Measurements from ENCODE around the gene COMMD7. TPM values are rescaled to one million over a fixed set of nuclear protein-coding genes. Genes with fewer than 3 reads are reported as not detected.

Gene COMMD7
- total and polyA plus RNA-seq, 4 donors = 26.1 to 53.4 (median 43.0) TPM

- H3K27me3 ChIP-seq (ENCODE audit: control insufficient read depth in 3 of 3, insufficient read depth in 3 of 3, low read length in 2 of 3) = no peaks in the 10 kb centered on the region
- WGBS, 2 donors = 43 to 55% methylated on average over 6 of the region's 6 CpGs
- no peaks in the 10 kb centered on the region for H3K9me3 ChIP-seq (ENCODE audit: control insufficient read depth in 4 of 4, insufficient read depth in 3 of 4, low read length in 3 of 4)
- H3K36me3 ChIP-seq (ENCODE audit: control insufficient read depth in 4 of 4, insufficient read depth in 4 of 4, low read length in 4 of 4) = no peaks in the 10 kb centered on the region
- H3K4me3 ChIP-seq = no peak overlapping the region
- no peak for ATAC-seq (ENCODE audit: insufficient read depth, low FRiP score)
- H3K9ac ChIP-seq (ENCODE audit: insufficient read depth in 1 of 2, low read length in 2 of 2) = no peak overlapping the region
- H3K4me1 ChIP-seq (ENCODE audit: control insufficient read depth in 5 of 5, insufficient read depth in 5 of 5, low read length in 5 of 5) = peaks cover 0 to 18% (median 9%) of the 10 kb centered on the region in 5 donors
- H3K27ac ChIP-seq (ENCODE audit: low read depth in 1 of 2, low read length in 1 of 2) = no peak overlapping the region
- TF ChIP-seq CTCF (IDR thresholded peaks at IDR 0.05; ENCODE audit: control extremely low read depth, extremely low read depth) = no peak
- DNase-seq = no peak
These were observed 18.2 kb upstream of the COMMD7 start for GRCh38 chr20:32761417-32761830.

- H3K27ac ChIP-seq (ENCODE audit: low read depth in 1 of 2, low read length in 1 of 2) = no peak overlapping the region
- no peak overlapping the region for H3K9ac ChIP-seq (ENCODE audit: insufficient read depth in 1 of 2, low read length in 2 of 2)
- no peak for TF ChIP-seq CTCF (IDR thresholded peaks at IDR 0.05; ENCODE audit: control extremely low read depth, extremely low read depth)
- ATAC-seq (ENCODE audit: insufficient read depth, low FRiP score) = no peak
- H3K9me3 ChIP-seq (ENCODE audit: control insufficient read depth in 4 of 4, insufficient read depth in 3 of 4, low read length in 3 of 4) = no peaks in the 10 kb centered on the region
- no peaks in the 10 kb centered on the region for H3K4me1 ChIP-seq (ENCODE audit: control insufficient read depth in 5 of 5, insufficient read depth in 5 of 5, low read length in 5 of 5)
- DNase-seq = no peak
- no peaks in the 10 kb centered on the region for H3K36me3 ChIP-seq (ENCODE audit: control insufficient read depth in 4 of 4, insufficient read depth in 4 of 4, low read length in 4 of 4)
- WGBS, 2 donors = 70 to 77% methylated on average over 5 of the region's 5 CpGs
- H3K27me3 ChIP-seq (ENCODE audit: control insufficient read depth in 3 of 3, insufficient read depth in 3 of 3, low read length in 2 of 3) = no peaks in the 10 kb centered on the region
- H3K4me3 ChIP-seq = no peak overlapping the region
These were observed 12.9 kb upstream of the COMMD7 start for GRCh38 chr20:32756156-32756555.

- Histone ChIP-seq H3K27me3 (ENCODE audit: control insufficient read depth in 3 of 3, insufficient read depth in 3 of 3, low read length in 2 of 3) (no peaks in the 10 kb centered on the region), H3K27ac (ENCODE audit: low read depth in 1 of 2, low read length in 1 of 2) (no peak overlapping the region), H3K4me3 (no peak overlapping the region), H3K9ac (ENCODE audit: insufficient read depth in 1 of 2, low read length in 2 of 2) (no peak overlapping the region), H3K4me1 (ENCODE audit: control insufficient read depth in 5 of 5, insufficient read depth in 5 of 5, low read length in 5 of 5) (no peaks in the 10 kb centered on the region), H3K9me3 (ENCODE audit: control insufficient read depth in 4 of 4, insufficient read depth in 3 of 4, low read length in 3 of 4) (no peaks in the 10 kb centered on the region), H3K36me3 (ENCODE audit: control insufficient read depth in 4 of 4, insufficient read depth in 4 of 4, low read length in 4 of 4) (no peaks in the 10 kb centered on the region)
- no peak for TF ChIP-seq CTCF (IDR thresholded peaks at IDR 0.05; ENCODE audit: control extremely low read depth, extremely low read depth)
- DNase-seq = no peak
- 91 to 93% methylated on average over 4 of the region's 4 CpGs for WGBS, 2 donors
- no peak for ATAC-seq (ENCODE audit: insufficient read depth, low FRiP score)
These were observed 10.5 kb upstream of the COMMD7 start for GRCh38 chr20:32753731-32754130.
